AG09319 (cell line): ENCODE measurements around the gene KCNT1.

Experiments used
- DNase-seq: peaks from one replicate; pipeline ENCODE4 v3.0.0-alpha.2; 2010; ENCODE audit warnings: low read depth; ENCODE audit errors: extremely low read depth
- TF ChIP-seq, protein P1 (sequence below): IDR thresholded peaks from 2 replicates; pipeline ENCODE4 v1.5.1; 2011; ENCODE audit warnings: low read depth, mild to moderate bottlenecking, inconsistent platforms, low read length, moderate library complexity

KCNT1 gene

DNA sequence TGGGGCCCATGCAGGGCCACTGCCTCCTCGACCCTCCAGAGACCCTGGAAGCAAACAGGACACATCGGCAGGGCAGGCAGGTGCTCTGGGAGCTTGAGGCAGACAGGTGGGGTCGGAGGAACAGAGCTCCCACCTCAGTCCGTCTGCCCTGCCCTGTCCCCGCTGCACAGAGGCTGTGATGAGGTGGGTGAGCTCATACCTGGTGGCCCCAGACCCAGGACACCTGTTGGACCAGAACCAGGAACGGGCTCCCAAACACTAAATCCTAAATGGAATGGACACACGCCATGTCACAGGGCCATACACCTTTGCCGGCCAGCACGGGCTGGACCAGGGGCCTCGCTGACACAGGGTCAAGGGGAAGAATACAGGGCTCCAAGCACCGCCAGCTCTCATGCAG, 8.2 kb upstream of the KCNT1 start:
- TF ChIP-seq, protein P1, sequence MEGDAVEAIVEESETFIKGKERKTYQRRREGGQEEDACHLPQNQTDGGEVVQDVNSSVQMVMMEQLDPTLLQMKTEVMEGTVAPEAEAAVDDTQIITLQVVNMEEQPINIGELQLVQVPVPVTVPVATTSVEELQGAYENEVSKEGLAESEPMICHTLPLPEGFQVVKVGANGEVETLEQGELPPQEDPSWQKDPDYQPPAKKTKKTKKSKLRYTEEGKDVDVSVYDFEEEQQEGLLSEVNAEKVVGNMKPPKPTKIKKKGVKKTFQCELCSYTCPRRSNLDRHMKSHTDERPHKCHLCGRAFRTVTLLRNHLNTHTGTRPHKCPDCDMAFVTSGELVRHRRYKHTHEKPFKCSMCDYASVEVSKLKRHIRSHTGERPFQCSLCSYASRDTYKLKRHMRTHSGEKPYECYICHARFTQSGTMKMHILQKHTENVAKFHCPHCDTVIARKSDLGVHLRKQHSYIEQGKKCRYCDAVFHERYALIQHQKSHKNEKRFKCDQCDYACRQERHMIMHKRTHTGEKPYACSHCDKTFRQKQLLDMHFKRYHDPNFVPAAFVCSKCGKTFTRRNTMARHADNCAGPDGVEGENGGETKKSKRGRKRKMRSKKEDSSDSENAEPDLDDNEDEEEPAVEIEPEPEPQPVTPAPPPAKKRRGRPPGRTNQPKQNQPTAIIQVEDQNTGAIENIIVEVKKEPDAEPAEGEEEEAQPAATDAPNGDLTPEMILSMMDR = no peak
- no peak for DNase-seq

DNA sequence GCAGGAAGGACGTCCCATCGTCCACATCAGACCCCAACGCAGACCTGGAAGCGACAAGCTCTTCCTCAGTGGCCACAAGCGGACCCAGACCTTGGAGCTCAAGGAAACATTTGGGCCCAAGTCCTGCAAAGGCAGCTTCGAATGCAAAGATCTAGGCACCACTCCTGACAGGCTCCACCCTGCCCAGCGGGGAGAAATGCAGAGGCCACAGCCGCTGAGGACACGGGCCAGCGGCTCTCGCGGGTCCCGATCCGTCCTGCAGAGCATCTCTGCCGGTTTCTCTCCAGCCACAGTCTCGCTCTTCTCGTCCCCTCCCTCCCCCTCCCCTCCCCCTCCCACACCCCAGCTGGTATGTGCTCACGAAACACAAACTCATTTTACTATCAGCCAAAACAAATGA, 7.6 kb upstream of the KCNT1 start:
- TF ChIP-seq, protein P1 = no peak
- DNase-seq = no peak

DNA sequence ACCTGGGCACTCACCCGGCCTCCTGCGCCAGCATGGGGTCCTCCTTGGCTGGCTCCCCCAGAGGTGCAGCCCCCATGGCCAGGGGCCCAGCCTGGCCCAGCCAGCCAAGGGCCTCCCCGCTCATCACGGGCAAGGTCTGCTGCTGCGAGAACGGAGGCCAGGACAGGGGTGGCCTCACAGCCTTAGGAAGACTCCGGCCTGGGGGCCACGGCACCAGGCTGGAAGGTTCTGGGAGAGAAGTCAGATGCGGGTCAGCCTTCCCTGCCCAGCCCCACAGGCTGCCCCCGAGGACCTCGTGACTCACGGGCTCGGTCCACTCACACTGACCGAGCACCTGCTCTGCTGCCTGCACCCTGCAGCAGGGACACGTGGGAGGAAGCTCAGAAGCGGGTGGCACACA, 6.9 kb upstream of the KCNT1 start:
- TF ChIP-seq, protein P1 = no peak
- no peak for DNase-seq

DNA sequence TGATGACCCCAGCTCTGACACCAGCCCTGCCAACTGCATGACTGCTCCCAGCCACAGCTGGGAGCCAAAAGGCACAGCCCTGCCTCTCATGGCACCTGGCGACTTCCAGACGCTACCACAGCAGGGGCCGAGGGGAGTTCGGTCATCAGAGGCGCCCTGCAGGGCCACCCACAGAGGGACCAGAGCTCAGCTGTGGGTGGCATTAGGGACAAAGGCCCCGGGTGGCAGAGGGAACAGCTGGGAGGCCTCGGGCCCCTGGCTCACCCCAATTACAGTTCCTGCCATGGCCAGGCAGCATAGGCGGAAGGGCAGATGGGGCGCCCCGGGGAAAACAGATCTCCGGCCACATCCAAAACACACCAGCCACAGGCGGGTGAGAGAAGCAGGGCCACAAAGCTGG, 6.3 kb upstream of the KCNT1 start:
- TF ChIP-seq, protein P1 = no peak

DNA sequence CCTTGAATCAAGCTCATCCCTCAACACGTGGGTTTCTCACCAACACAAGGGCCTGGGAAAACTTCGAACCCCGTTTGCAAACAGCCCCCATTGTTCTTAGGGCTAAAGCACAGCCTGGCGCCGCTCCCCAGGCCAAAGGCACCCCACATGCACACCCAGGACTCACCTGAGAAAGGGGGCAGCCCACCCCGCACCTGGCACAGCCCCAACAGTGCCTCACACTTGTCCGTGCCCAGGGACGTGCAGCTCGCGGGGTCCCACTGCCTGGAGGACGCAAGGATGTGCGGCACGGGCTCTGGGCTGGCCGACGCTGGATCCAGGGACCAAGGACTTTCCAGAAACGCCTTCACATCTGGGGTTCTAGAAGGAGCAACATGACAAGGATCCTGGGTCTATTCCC, 5.5 kb upstream of the KCNT1 start:
- DNase-seq = no peak
- TF ChIP-seq, protein P1 = no peak

More for the DNA sequence above, 6.3 kb upstream of the KCNT1 start:
- DNase-seq = no peak

DNA sequence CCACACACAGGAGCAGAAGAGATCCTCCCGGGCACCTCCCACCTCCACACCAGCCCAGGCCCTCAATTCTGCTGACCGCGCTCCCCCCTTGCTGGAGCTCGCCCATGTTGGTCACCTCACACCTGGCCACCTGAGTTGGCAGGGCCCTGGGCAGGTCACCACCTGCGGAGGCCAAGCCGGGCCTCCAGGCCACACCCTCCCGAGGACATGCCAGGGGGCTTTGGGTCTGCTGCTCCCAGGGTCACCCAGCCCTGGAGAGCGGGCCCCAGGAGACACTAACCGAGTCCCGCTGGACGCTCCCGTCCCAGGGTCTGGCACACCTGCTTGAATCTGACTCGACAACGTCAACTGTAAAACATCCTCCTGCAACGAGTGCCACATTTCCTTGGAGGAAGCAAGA, 4.8 kb upstream of the KCNT1 start:
- no peak for DNase-seq
- TF ChIP-seq, protein P1 = no peak

DNA sequence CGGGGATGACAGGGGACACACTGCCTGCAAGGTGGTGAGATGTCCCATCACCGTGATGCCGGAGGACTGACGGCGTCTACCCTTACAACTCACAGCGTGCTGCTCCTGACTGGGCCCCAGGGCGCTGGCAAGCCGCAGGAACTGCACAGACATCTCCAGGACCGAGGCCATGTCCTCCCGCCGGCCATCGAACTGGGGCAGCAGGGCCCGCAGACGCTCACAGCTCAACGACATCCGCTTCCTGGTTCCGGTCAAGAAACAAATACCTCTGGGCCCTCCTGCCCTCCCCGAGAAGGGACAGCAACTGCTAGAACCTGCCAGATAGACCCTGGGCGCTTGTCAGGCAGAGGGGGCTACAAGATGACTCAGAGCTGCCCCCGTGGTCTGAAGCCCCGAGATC, 3.7 kb upstream of the KCNT1 start:
- TF ChIP-seq, protein P1 = no peak
- DNase-seq = no peak

DNA sequence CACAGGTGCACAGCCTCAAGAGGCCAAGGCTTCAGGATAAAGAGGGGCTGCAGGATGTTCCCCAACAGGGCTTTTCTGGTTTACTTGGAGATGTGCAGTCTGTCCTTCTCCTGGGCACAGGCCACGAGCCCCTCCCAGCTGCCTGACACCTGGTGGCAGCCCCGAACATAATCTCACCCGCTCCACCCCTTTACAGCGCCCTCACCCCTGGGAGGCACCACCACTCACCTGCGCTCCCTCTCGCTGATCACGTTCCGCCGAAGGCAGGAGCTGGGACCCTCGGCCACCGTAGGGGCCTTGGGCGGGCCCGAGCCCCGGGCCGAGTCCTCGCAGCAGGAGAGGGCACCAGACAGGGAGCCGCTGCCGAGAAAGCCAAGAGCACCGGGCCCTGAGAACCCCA, 3.2 kb upstream of the KCNT1 start:
- TF ChIP-seq, protein P1 = no peak
- no peak for DNase-seq
